ENCODE results near the gene STK26. TPM values are rescaled to one million over a fixed set of nuclear protein-coding genes. Genes with fewer than 3 reads are reported as not detected.

STK26 gene
- total RNA-seq, 1 donor from 2014 or later, result 29.7 TPM

GRCh38 chrX:132101206-132101605 is 78.1 kb downstream of the STK26 start:
- no peaks in the 10 kb centered on the region for H3K9me3 Mint-ChIP-seq (ENCODE audit: unreplicated experiment)
- no peak overlapping the region for H3K27ac Mint-ChIP-seq (ENCODE audit: unreplicated experiment)
- H3K27me3 Mint-ChIP-seq (ENCODE audit: unreplicated experiment), result no peaks in the 10 kb centered on the region

GRCh38 chrX:132101799-132102198 is 78.7 kb downstream of the STK26 start:
- Mint-ChIP-seq H3K36me3 (ENCODE audit: low read depth, unreplicated experiment) (no peaks in the 10 kb centered on the region), H3K27me3 (ENCODE audit: unreplicated experiment) (no peaks in the 10 kb centered on the region), H3K4me3 (ENCODE audit: unreplicated experiment) (no peak overlapping the region), H3K9me3 (ENCODE audit: unreplicated experiment) (no peaks in the 10 kb centered on the region), H3K27ac (ENCODE audit: unreplicated experiment) (no peak overlapping the region), H3K4me1 (ENCODE audit: unreplicated experiment) (no peaks in the 10 kb centered on the region)
- no peak for TF ChIP-seq CTCF (IDR thresholded peaks at IDR 0.05; ENCODE audit: unreplicated experiment)
- DNase-seq (ENCODE audit: low spot score), result no peak

More at GRCh38 chrX:132101206-132101605, 78.1 kb downstream of the STK26 start:
- H3K36me3 Mint-ChIP-seq (ENCODE audit: low read depth, unreplicated experiment), result no peaks in the 10 kb centered on the region
- H3K4me3 Mint-ChIP-seq (ENCODE audit: unreplicated experiment), result no peak overlapping the region
- no peak for DNase-seq (ENCODE audit: low spot score)
- H3K4me1 Mint-ChIP-seq (ENCODE audit: unreplicated experiment), result no peaks in the 10 kb centered on the region
- no peak for TF ChIP-seq CTCF (IDR thresholded peaks at IDR 0.05; ENCODE audit: unreplicated experiment)

GRCh38 chrX:132107291-132107690 is 84.2 kb downstream of the STK26 start:
- no peak overlapping the region for H3K4me3 Mint-ChIP-seq (ENCODE audit: unreplicated experiment)
- H3K27ac Mint-ChIP-seq (ENCODE audit: unreplicated experiment), result no peak overlapping the region
- DNase-seq (ENCODE audit: low spot score), result no peak
- no peak for TF ChIP-seq CTCF (IDR thresholded peaks at IDR 0.05; ENCODE audit: unreplicated experiment)
- H3K9me3 Mint-ChIP-seq (ENCODE audit: unreplicated experiment), result no peaks in the 10 kb centered on the region
- H3K4me1 Mint-ChIP-seq (ENCODE audit: unreplicated experiment), result no peaks in the 10 kb centered on the region
- no peaks in the 10 kb centered on the region for H3K36me3 Mint-ChIP-seq (ENCODE audit: low read depth, unreplicated experiment)
- H3K27me3 Mint-ChIP-seq (ENCODE audit: unreplicated experiment), result no peaks in the 10 kb centered on the region

- no peak for DNase-seq (ENCODE audit: low spot score)
- no peaks in the 10 kb centered on the region for H3K4me1 Mint-ChIP-seq (ENCODE audit: unreplicated experiment)
- H3K27ac Mint-ChIP-seq (ENCODE audit: unreplicated experiment), result no peak overlapping the region
- no peaks in the 10 kb centered on the region for H3K27me3 Mint-ChIP-seq (ENCODE audit: unreplicated experiment)
- H3K9me3 Mint-ChIP-seq (ENCODE audit: unreplicated experiment), result no peaks in the 10 kb centered on the region
- TF ChIP-seq CTCF (IDR thresholded peaks at IDR 0.05; ENCODE audit: unreplicated experiment), result no peak
- H3K36me3 Mint-ChIP-seq (ENCODE audit: low read depth, unreplicated experiment), result no peaks in the 10 kb centered on the region
- H3K4me3 Mint-ChIP-seq (ENCODE audit: unreplicated experiment), result no peak overlapping the region
Measured at GRCh38 chrX:132114607-132115006, 91.5 kb downstream of the STK26 start.

GRCh38 chrX:132115792-132116191 is 92.7 kb downstream of the STK26 start:
- H3K36me3 Mint-ChIP-seq (ENCODE audit: low read depth, unreplicated experiment), result no peaks in the 10 kb centered on the region
- H3K4me1 Mint-ChIP-seq (ENCODE audit: unreplicated experiment), result no peaks in the 10 kb centered on the region
- no peak overlapping the region for H3K27ac Mint-ChIP-seq (ENCODE audit: unreplicated experiment)
- peaks cover 1% of the 10 kb centered on the region for H3K27me3 Mint-ChIP-seq (ENCODE audit: unreplicated experiment)
- H3K9me3 Mint-ChIP-seq (ENCODE audit: unreplicated experiment), result no peaks in the 10 kb centered on the region
- no peak for DNase-seq (ENCODE audit: low spot score)
- no peak for TF ChIP-seq CTCF (IDR thresholded peaks at IDR 0.05; ENCODE audit: unreplicated experiment)
- no peak overlapping the region for H3K4me3 Mint-ChIP-seq (ENCODE audit: unreplicated experiment)
